GM23338 (cell line): Measurements from ENCODE around the gene RYR2. TPM values are rescaled to one million over a fixed set of nuclear protein-coding genes. Genes with fewer than 3 reads are reported as not detected.
A peak's percentile ranks its signal among the peaks of the same experiment; 100 is the strongest.

ENCODE experiments used
- ATAC-seq: fragments of 200-7000 bp; cut with Tn5 transposase; 3 replicates; pipeline ENCODE4 v1.9.1; 2020
- DNase-seq: peaks from one replicate; pipeline ENCODE4 v3.0.0-alpha.2; 2015; ENCODE audit warnings: low spot score
- H2AFZ ChIP-seq: fragments of 200-600 bp; sonication (generic); 2 replicates; pipeline ENCODE4 v1.8.0; 2016; ENCODE audit warnings: antibody characterized with exemption, mild to moderate bottlenecking, moderate library complexity
- H3F3A ChIP-seq: fragments of 200-600 bp; sonication (generic); replicated peaks from 2 replicates; pipeline ENCODE4 v1.8.0; 2017; ENCODE audit warnings: antibody characterized with exemption, mixed run types, low read depth
- H3K27ac ChIP-seq: fragments of 200-600 bp; sonication (generic); 2 replicates; pipeline ENCODE4 v1.6.1; 2016; ENCODE audit warnings: low read depth
- H3K27me3 ChIP-seq: fragments of 200-600 bp; sonication (generic); 2 replicates; pipeline ENCODE4 v1.8.0; 2016; ENCODE audit warnings: mild to moderate bottlenecking, mixed run types, moderate library complexity; ENCODE audit not compliant: insufficient read depth
- H3K36me3 ChIP-seq: fragments of 200-600 bp; sonication (generic); 2 replicates; pipeline ENCODE4 v1.8.0; 2016; ENCODE audit warnings: mild to moderate bottlenecking; ENCODE audit not compliant: insufficient read depth
- H3K4me1 ChIP-seq: fragments of 200-600 bp; sonication (generic); 2 replicates; pipeline ENCODE4 v1.8.0; 2016; ENCODE audit warnings: mild to moderate bottlenecking, moderate library complexity; ENCODE audit not compliant: insufficient read depth
- H3K4me2 ChIP-seq: fragments of 200-600 bp; sonication (generic); 2 replicates; pipeline ENCODE4 v1.7.1; 2017; ENCODE audit warnings: mixed run types
- H3K4me3 ChIP-seq: fragments of 200-600 bp; sonication (generic); 2 replicates; pipeline ENCODE4 v1.6.1; 2016; ENCODE audit warnings: mixed run types
- H3K79me2 ChIP-seq: fragments of 200-600 bp; sonication (generic); replicated peaks from 2 replicates; pipeline ENCODE4 v1.8.0; 2017; ENCODE audit warnings: mild to moderate bottlenecking; ENCODE audit not compliant: insufficient read depth
- H3K9me2 ChIP-seq: fragments of 200-600 bp; sonication (generic); 2 replicates; pipeline ENCODE4 v1.8.0; 2017; ENCODE audit not compliant: insufficient read depth
- H4K20me1 ChIP-seq: fragments of 200-600 bp; sonication (generic); replicated peaks from 2 replicates; pipeline ENCODE4 v1.8.0; 2017; ENCODE audit warnings: mild to moderate bottlenecking; ENCODE audit not compliant: insufficient read depth
- H3K27ac Mint-ChIP-seq: 2 replicates; pipeline ENCODE4 v1.8.0; 2020; ENCODE audit warnings: inconsistent platforms, mild to moderate bottlenecking, moderate library complexity, mixed read lengths
- H3K27me3 Mint-ChIP-seq: 3 replicates; pipeline ENCODE4 v1.8.0; 2022; ENCODE audit warnings: low read depth, mild to moderate bottlenecking, moderate library complexity, mixed read lengths, inconsistent platforms; ENCODE audit not compliant: insufficient read depth, poor library complexity
- H3K36me3 Mint-ChIP-seq: 3 replicates; pipeline ENCODE4 v1.8.0; 2021; ENCODE audit warnings: low read depth, mild to moderate bottlenecking, inconsistent platforms, moderate library complexity, mixed read lengths
- H3K4me1 Mint-ChIP-seq: 3 replicates; pipeline ENCODE4 v1.8.0; 2020; ENCODE audit warnings: mild to moderate bottlenecking, inconsistent platforms, mixed read lengths
- H3K4me3 Mint-ChIP-seq: 3 replicates; pipeline ENCODE4 v1.8.0; 2021; ENCODE audit warnings: moderate library complexity, mild to moderate bottlenecking, inconsistent platforms, mixed read lengths
- H3K9me3 Mint-ChIP-seq: 3 replicates; pipeline ENCODE4 v1.8.0; 2020; ENCODE audit warnings: moderate library complexity, mild to moderate bottlenecking, inconsistent platforms, mixed read lengths
- CREB1 ChIP-seq: fragments of 250-450 bp; sonication (Bioruptor Pico); IDR thresholded peaks from 2 replicates; pipeline ENCODE4 v1.5.0; 2020; ENCODE audit warnings: low read depth, mild to moderate bottlenecking, moderate library complexity
- CTCF ChIP-seq, 2 experiments: fragments of 200-600 bp in 1 of 2; sonication (generic) in 1 of 2; conservative IDR thresholded peaks; 2 replicates each; pipeline versions ENCODE4 v1.5.1 to v1.6.1; 2016 to 2017; ENCODE audit warnings: antibody characterized with exemption in 2 of 2, low read depth in 2 of 2, mild to moderate bottlenecking in 2 of 2, moderate library complexity in 1 of 2
- ETS1 ChIP-seq: IDR thresholded peaks from 2 replicates; pipeline ENCODE4 v1.6.1; 2016; ENCODE audit warnings: antibody characterized with exemption
- EZH2 ChIP-seq: fragments of 200-600 bp; sonication (generic); IDR thresholded peaks from one replicate; pipeline ENCODE4 v1.8.0; 2017; ENCODE audit warnings: antibody characterized with exemption, mild to moderate bottlenecking, low read depth; ENCODE audit not compliant: unreplicated experiment
- JUNB ChIP-seq: IDR thresholded peaks from one replicate; pipeline ENCODE4 v1.6.1; 2016; ENCODE audit warnings: antibody characterized with exemption; ENCODE audit not compliant: unreplicated experiment
- NANOG ChIP-seq: IDR thresholded peaks from 2 replicates; pipeline ENCODE4 v1.6.1; 2016; ENCODE audit warnings: antibody characterized with exemption, borderline replicate concordance
- POLR2AphosphoS5 ChIP-seq: IDR thresholded peaks from 2 replicates; pipeline ENCODE4 v1.6.1; 2016; ENCODE audit warnings: antibody characterized with exemption, low read depth
- REST ChIP-seq: IDR thresholded peaks from one replicate; pipeline ENCODE4 v1.6.1; 2018; ENCODE audit warnings: antibody characterized with exemption; ENCODE audit not compliant: unreplicated experiment
- STAT1 ChIP-seq: IDR thresholded peaks from one replicate; pipeline ENCODE4 v1.6.1; 2016; ENCODE audit warnings: antibody characterized with exemption; ENCODE audit not compliant: unreplicated experiment
- ZNF114 ChIP-seq: fragments of 250-450 bp; sonication (Bioruptor Pico); IDR thresholded peaks from 2 replicates; pipeline ENCODE4 v1.5.0; 2020; ENCODE audit warnings: mild to moderate bottlenecking, moderate library complexity
- ZNF331 ChIP-seq: fragments of 250-450 bp; sonication (Bioruptor Pico); IDR thresholded peaks from 2 replicates; pipeline ENCODE4 v1.5.0; 2020; ENCODE audit warnings: low read depth, mild to moderate bottlenecking, moderate library complexity
- polyA plus RNA-seq: library from polyadenylated mRNA; unstranded; fragments of >200 nt; fragmentation: Nextera tagmentation; extraction: Ambion mirVana; gene quantifications from 2 replicates; pipeline ENCODE4 v1.2.1, GENCODE V29; 2016
- total RNA-seq: library from RNA; depleted of rRNA; stranded (reverse); fragments of >200 nt; shearing (Covaris generic); gene quantifications from 2 replicates; pipeline ENCODE4 v1.2.3, GENCODE V29; 2014

Gene RYR2
- total and polyA plus RNA-seq, 2 experiments from 2014 or later = 8.9 to 10.0 TPM

- no peak for TF ChIP-seq REST
- TF ChIP-seq POLR2AphosphoS5 = no peak
- TF ChIP-seq ETS1 = no peak
- TF ChIP-seq CREB1 (CRISPR knock-in tag) = no peak
- no peak for TF ChIP-seq NANOG
- TF ChIP-seq EZH2 = no peak
- TF ChIP-seq ZNF114 (CRISPR knock-in tag) = no peak
- TF ChIP-seq STAT1 = no peak
- no peak for TF ChIP-seq JUNB
- TF ChIP-seq CTCF (conservative IDR thresholded peaks at IDR 0.05; ENCODE audit: low read depth in 2 of 2) = no peak
Measured at GRCh38 chr1:237140986-237141385, 99.0 kb downstream of the RYR2 start (continued).

GRCh38 chr1:237141502-237141901 lies 99.5 kb downstream of the RYR2 start:
- Histone ChIP-seq H3F3A (no peaks in the 10 kb centered on the region), H3K4me2 (no peak overlapping the region), H3K4me3 (no peak overlapping the region), H3K36me3 (no peaks in the 10 kb centered on the region), H3K27ac (no peak overlapping the region), H3K27me3 (no peaks in the 10 kb centered on the region), H3K9me2 (no peaks in the 10 kb centered on the region; the same call in 1 of the 2 replicates), H4K20me1 (peaks cover 4% of the 10 kb centered on the region; the same call in 1 of the 2 replicates), H3K79me2 (peaks cover 39% of the 10 kb centered on the region), H3K4me1 (peaks cover 4% of the 10 kb centered on the region; the same call in 1 of the 2 replicates), H2AFZ (no peak overlapping the region)
- Mint-ChIP-seq H3K27ac (peak overlapping the region; percentile 3; the same call in 1 of the 2 replicates), H3K9me3 (no peaks in the 10 kb centered on the region), H3K4me3 (no peak overlapping the region), H3K36me3 (no peaks in the 10 kb centered on the region), H3K4me1 (peaks cover 17% of the 10 kb centered on the region), H3K27me3 (peaks cover 2% of the 10 kb centered on the region)
- ATAC-seq = no peak
- DNase-seq = no peak
- TF ChIP-seq ETS1 (no peak), CTCF (conservative IDR thresholded peaks at IDR 0.05; ENCODE audit: low read depth in 2 of 2) (no peak), REST (no peak), JUNB (no peak), ZNF114 (CRISPR knock-in tag) (no peak), CREB1 (CRISPR knock-in tag) (no peak), ZNF331 (CRISPR knock-in tag) (no peak)
